Brain pericyte (primary cell): ENCODE results near the gene BTBD9.
"Not testable (repeated sequence)": the region's sequence is repeated elsewhere in the genome, so short reads cannot be mapped to it uniquely, and the experiment has no call there.

Source experiments
- DNase-seq: peaks from one replicate; pipeline ENCODE4 v3.0.0-alpha.2; 2012; ENCODE audit warnings: low read depth, low spot score

Gene BTBD9

GRCh38 chr6:38434051-38434450 is 205.7 kb downstream of the BTBD9 start:
- no peak for DNase-seq

GRCh38 chr6:38432479-38432878 is 207.2 kb downstream of the BTBD9 start:
- DNase-seq: no peak

DNA sequence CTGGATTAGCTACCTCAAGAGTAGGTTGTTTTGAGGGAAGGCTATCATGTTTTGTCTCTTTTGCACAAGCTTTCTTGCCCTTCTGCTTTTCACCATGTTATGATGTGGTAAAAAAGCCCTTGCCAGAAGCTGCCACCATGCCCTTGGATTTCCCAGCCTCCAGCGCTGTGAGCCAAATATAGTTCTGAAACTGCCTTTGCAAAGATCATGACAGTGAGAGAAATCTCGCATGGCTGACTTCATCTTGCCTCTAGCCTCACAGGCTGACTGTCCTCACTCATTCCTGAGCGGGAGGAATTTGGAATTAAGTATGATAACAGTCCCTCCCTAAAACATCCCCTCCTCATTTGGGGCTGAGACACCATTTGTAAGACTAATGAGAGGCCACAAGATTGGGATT is 207.7 kb downstream of the BTBD9 start:
- no peak for DNase-seq

- no peak for DNase-seq
Observed at GRCh38 chr6:38429546-38429945, 210.2 kb downstream of the BTBD9 start.

DNA sequence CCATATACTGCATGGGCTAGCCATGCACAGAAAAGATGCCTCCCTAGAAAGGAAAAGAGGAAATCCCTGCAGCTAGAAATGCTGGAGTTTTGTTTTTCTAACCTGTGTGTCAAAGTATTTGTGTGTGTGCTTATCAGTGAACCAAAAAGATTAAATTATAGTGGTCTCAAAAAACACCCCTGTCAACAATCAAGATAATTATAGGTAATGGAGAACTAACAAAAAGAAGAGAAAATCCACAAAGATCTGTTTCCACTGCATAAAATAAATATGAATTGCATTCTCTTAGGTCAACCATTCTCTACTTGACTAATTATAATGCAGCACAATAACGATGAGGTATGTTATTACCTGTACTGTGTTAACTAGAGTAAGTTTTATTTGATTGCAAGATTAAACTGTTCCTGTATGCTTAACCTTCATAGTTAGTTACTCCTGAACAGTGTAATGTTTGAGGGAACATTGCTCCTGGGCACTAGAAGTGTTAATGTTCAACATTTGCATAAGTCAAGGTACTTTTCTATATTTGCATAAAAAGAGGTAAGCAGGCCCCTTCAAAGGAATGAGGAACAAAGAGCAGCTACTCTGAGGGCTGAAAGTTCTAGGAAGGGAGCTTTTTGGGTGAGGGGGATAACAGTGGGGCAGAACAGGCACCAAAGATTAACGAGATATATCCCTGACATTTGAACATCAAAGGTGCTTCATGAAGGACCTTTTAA is 212.1 kb downstream of the BTBD9 start:
- no peak for DNase-seq

DNA sequence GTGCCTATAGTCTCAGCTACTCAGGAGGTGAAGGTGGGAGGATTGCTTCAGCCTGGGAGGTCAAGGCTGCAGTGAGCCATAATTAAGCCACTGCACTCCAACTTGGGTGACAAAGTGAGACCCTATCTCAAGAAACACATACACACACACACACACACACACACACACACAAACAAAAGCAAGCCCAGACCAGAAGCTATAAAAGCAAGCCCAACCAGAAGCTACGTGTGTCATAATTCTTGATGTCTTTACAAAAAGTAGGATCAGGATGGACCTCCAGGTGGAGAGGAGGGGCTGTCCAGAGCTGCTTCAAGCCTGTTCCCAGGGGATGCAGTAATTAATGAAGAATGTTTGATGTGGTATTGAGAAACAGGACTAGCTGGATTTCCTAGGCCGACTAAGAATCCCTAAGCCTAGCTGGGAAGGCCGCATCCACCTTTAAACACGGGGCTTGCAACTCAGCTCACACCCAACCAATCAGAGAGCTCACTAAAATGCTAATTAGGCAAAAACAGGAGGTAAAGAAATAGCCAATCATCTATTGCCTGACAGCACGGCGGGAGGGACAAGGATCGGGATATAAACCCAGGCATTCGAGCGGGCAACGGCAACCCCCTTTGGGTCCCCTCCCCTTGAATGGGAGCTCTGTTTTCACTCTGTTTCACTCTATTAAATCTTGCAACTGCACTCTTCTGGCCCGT is 213.8 kb downstream of the BTBD9 start:
- not testable (repeated sequence) for DNase-seq

- no peak for DNase-seq
Observed at GRCh38 chr6:38423746-38424145, 216.0 kb downstream of the BTBD9 start.

DNA sequence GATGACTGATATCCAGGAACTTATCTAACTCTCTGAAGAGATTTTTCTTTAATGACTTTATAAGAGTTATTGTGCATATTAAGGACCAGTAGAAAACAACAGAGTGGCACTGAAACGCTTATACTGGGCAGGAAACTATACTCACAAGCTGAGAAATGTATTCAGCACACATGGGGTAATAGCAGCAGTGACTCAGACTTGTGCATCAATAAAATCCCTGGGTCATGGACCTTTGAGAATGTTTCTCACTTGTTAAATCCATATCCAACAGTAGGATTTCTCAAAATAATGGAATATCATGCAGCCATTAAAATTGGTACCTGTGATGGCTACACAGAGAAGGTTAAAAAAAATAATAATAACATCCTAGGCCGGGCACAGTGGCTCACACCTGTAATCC is 219.5 kb downstream of the BTBD9 start:
- DNase-seq: no peak

DNA sequence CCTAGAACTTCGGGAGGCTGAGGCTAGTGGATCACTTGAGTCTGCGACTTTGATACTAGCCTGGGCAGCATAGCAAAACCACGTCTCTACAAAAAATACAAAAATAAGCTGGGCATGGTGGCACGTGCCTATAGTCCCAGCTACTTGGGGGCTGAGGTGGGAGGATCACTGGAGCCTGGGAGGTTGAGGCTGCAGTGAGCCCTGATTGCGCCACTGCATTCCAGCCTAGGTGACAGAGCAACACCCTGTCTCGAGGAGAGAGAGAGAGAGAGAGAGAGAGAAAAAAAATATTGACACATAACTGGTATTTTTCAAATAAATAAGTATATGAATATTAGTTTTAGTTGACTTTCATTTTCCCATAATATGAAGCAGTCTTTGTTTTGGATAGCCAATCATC is 222.2 kb downstream of the BTBD9 start:
- no peak for DNase-seq

DNA sequence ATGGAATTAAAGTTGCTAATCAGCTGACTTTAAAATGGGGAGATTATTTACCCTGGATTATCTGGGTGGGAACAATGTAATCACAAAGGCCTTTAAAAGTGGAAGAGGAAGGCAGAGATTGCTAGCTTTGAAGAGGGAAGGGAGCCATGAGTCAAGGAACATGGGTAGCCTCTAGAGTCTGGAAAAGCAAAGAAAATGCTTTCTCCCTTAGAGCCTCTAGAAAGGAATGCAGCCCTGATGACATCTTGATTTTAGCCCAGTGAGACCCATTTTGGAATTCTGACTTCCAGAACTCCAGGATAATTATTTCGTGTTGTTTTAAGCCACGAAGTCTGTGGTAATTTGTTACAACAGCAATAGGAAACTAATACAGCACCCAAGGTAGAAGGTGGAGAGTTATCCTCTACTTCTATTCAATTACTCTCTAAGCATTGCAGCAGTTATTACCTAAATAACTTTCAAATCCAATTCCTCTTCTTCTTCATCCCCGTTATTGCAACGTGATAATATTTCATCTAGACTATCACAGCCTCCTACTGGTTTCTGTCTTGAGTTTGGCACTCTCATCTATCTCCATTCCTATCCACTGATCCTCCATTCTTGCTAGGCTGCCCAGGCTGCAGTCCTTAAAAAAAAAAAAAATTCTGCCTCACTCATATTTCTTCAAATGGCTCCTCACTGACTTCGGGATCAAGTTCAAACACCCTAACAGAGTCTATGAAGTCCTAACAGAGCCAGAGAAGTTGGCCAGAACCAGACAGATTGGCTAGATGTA is 224.3 kb downstream of the BTBD9 start:
- DNase-seq: no peak

DNA sequence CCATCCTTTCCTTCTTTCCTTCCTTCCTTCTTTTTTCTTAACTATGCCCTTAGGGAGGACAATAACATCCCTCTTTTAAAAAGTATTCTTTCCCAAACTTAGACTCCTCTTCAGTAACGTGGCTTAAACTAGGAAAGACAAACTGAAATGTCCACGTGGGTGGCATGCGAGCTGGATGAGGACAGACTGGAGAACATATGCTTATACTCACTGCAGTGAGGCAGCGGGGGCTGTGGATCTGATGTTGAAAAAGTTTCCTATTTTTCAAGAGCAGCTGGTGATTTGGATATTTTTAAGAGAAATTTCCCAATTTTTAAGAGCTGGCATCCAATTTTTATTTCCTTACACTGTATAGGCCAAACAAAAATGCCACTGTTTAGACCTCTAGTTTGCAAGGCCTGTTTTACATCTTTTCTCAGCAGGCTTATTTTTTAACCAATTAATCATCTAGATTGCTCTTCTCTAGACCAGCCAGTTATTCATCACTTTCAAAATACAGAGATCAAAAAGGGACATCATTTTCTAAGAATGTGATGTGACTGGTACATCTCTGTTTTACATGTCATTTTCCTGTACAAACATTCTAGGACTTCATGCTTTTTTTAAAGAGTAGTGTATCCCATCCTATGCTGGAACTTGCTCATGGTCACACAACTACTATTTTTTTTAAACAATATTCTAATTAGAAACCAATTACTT is 226.5 kb downstream of the BTBD9 start:
- DNase-seq: no peak

GRCh38 chr6:38407192-38407591 is 232.5 kb downstream of the BTBD9 start:
- DNase-seq: no peak

GRCh38 chr6:38406096-38406495 is 233.6 kb downstream of the BTBD9 start:
- no peak for DNase-seq

DNA sequence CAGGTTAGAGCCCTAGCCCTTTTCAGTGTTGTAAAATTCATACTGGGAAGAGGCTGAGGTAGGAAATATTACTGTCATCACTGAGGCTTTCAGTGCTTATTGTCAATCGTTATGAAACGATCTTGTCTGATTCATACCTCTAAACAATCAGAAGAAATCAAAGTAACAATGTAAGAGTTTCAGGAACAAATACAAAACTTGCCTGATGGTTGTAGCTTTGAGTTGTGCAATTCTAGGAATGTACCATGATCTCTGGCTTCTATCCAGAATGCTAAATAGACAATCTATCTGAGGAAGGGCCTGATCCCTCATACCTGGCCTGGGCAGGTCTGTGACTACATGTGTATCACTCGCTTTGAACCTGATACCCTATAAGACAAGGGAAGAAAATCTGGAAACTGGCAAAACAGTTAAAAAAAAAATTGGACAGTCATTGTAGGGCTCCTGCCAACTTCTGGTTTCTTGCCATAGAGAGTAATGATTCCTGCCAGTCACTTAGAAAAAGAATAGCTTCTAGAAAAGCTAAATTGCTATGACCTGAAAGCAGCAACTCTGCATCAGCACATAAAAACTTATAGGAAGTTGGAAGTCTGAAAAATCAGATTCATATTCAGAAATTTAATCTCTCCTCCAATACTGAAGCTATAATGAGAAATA is 234.7 kb downstream of the BTBD9 start:
- no peak for DNase-seq

DNA sequence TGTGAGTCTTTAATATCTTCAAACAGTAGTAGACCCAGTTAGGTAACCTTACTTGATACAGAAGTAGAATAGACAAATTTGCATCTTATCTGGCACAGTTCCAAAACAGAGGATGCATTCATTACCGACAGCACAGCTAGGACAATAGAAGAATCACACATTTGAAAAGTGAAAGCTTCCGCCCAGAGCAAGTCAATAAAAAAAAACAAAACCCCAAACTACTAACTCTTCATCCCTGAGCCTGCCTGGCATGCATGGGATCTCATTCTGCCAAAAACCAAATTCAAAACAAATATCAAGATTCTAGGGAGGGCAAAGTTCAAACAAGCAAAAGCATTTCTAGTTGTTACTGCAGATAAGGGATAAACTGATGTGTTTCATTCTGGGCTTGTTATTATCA is 235.4 kb downstream of the BTBD9 start:
- no peak for DNase-seq

DNA sequence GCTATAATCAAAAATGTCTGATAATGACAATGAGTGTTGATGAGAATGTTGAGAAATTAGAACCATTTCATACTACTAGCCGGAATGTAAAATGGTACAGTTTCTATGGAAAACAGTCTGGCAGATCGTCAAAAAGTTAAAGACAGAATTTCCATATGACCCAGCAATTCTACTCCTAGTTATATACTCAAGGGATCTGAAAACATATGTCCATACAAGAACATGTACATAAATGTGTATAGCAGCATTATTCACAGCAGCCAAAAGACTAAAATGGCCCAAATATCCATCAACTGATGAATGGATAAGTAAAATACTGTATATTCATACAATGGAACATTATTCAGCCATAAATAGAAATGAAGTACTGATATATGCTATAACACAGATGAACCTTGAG is 236.2 kb downstream of the BTBD9 start:
- DNase-seq: no peak

DNA sequence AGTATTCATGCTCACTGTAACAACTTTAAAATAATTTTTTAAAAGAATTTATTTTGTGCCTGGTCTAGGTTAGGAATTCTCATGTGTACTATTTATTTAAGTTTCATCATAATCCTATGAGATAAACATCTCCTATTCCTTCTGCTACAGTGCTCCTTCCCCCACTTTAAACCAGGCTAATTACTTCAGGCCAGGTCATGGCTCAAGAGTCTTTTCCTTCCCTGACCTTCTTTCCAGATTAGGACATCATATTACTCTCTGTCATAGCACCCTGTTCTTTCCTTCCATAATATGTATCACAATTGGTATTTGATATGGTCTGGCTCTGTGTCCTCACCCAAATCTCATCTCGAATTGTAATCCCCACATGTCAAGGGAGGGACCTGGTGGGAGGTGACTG is 239.0 kb downstream of the BTBD9 start:
- no peak for DNase-seq

DNA sequence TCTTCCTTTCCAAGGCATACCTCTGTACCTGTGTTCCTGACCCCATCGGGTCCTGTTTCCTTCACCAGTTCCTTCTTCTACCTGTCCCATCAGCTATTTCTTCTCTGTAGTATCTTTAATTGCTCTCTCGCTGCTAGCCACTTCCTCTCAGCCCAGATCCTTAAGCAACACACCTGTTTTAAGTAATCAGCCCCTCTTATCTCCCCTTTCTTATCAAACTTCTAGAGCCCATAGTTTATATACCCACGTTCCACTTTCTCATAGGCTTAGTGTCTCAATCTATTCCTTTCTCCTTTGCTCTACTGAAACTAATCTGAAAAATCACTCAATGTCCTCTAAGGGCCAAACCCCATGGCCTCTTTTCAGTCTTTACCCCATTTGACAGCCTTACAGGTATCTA is 239.6 kb downstream of the BTBD9 start:
- no peak for DNase-seq

DNA sequence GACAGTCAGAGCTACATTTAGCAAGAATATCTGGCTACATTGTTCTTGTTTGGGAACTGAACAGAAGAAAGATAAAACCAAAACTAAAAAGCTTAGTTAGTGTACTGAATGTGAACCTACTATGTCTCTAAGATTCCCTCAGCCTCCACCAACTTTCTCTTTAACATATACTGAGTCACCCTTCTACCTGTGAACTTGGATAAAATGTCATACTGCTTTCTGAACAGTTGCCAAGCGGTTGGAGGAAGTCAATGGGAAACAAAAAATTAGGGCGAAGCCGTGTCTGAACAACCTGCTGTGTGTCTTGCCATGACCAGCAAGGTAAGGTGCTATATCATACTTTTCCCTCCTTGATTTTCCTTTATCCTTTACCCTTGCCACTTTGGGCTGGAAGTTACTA is 243.5 kb downstream of the BTBD9 start:
- no peak for DNase-seq

DNA sequence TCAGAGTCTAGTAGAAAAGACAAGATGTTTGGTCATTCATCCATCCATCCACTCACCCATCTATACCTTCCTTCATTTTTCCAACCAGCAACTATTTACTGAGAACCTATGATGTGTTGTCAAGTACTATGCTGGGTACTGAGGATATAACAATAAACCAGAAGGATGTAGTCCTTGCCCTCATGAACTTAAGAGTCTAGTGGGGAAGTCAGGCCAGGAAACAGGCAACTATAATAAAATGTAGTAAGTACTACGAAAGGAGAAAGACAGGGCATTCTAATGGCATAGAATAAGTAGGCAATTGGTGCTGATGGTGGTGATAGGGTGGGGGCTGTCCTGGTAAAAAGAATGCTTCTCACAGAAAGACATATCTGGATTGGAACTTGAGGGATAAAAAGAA is 245.7 kb downstream of the BTBD9 start:
- no peak for DNase-seq
